ENCODE results near the gene EPHB4.
A peak's percentile ranks its signal among the peaks of the same experiment; 100 is the strongest.

EPHB4 gene

GRCh38 chr7:100875356-100875751, 48.0 kb upstream of the EPHB4 start (continued):
- peak; percentile 71 for TF ChIP-seq ZNF398 (tag by site-specific recombination; IDR thresholded peaks at IDR 0.05)
- no peak for TF ChIP-seq ZNF791 (tag by site-specific recombination; IDR thresholded peaks at IDR 0.05)
- no peak for TF ChIP-seq ZNF19 (tag by site-specific recombination; IDR thresholded peaks at IDR 0.05; ENCODE audit: low read depth)
- TF ChIP-seq PATZ1 (tag by site-specific recombination; IDR thresholded peaks at IDR 0.05) = peak; percentile 8
- TF ChIP-seq PBX3 (CRISPR knock-in tag; IDR thresholded peaks at IDR 0.05) = 0 out of 2 replicates have a peak, but pooled peaks have one; percentile 4
- no peak for TF ChIP-seq ZSCAN30 (tag by site-specific recombination; IDR thresholded peaks at IDR 0.05)
- TF ChIP-seq ZBTB10 (tag by site-specific recombination; IDR thresholded peaks at IDR 0.05) = 0 out of 2 replicates have a peak, but pooled peaks have one; percentile 12
- TF ChIP-seq ZFP37 (tag by site-specific recombination; IDR thresholded peaks at IDR 0.05) = no peak
- TF ChIP-seq ZNF23 (tag by site-specific recombination; IDR thresholded peaks at IDR 0.05; ENCODE audit: borderline replicate concordance) = no peak

- no peaks in the 10 kb centered on the region for H3K9me3 ChIP-seq (ENCODE audit: control insufficient read depth, insufficient read depth, low read depth, low read length)
- H3K36me3 ChIP-seq (ENCODE audit: control insufficient read depth in 2 of 2, insufficient read depth in 1 of 2, low read length in 2 of 2) = peaks cover 47 to 75% of the 10 kb centered on the region in 2 experiments
- no peaks in the 10 kb centered on the region for H3K4me1 ChIP-seq (ENCODE audit: control insufficient read depth, insufficient read depth, low read length)
- CTCF ChIA-PET = interaction anchor here (0.6 to 1.1 kb wide), 4 partner anchors 22 to 185 kb away, joined by 3 to 4 read pairs (median 3); partner anchors contain the start of gene SLC12A9
- POLR2A ChIA-PET = interaction anchor here (0.5 to 8.1 kb wide), 33 partner anchors 8 to 445 kb away, joined by 3 to 198 read pairs (median 4); partner anchors contain the start of genes ACHE, AGFG2, EPHB4 and FBXO24
- H3K27ac ChIP-seq (ENCODE audit: extremely low read depth, low read depth, low read length) = peak within 1 kb of the TSS; percentile 78
- peak within 1 kb of the TSS; percentile 68 for H3K4me3 ChIP-seq (ENCODE audit: low read depth, low read length)
- TF ChIP-seq ZSCAN30 (tag by site-specific recombination; IDR thresholded peaks at IDR 0.05) (peak; percentile 85), ZNF610 (tag by site-specific recombination; IDR thresholded peaks at IDR 0.05; ENCODE audit: borderline replicate concordance) (peak; percentile 34; the same call in 1 of the 2 replicates), ZNF311 (tag by site-specific recombination; IDR thresholded peaks at IDR 0.05; ENCODE audit: borderline replicate concordance) (no peak), ZBTB10 (tag by site-specific recombination; IDR thresholded peaks at IDR 0.05) (peak; percentile 88), SP7 (tag by site-specific recombination; IDR thresholded peaks at IDR 0.05) (peak; percentile 89), ZNF132 (tag by site-specific recombination; IDR thresholded peaks at IDR 0.05; ENCODE audit: borderline replicate concordance) (no peak), ZSCAN5A (tag by site-specific recombination; IDR thresholded peaks at IDR 0.05) (0 out of 2 replicates have a peak, but pooled peaks have one; percentile 12), ZBTB21 (tag by site-specific recombination; IDR thresholded peaks at IDR 0.05) (0 out of 2 replicates have a peak, but pooled peaks have one; percentile 3), YY1 (tag by site-specific recombination; IDR thresholded peaks at IDR 0.05) (peak; percentile 93), OVOL3 (tag by site-specific recombination; IDR thresholded peaks at IDR 0.05) (peak; percentile 100), SP3 (tag by site-specific recombination; IDR thresholded peaks at IDR 0.05) (peak; percentile 97), ZNF398 (tag by site-specific recombination; IDR thresholded peaks at IDR 0.05) (peak; percentile 6; the same call in 1 of the 2 replicates), ZNF791 (tag by site-specific recombination; IDR thresholded peaks at IDR 0.05) (no peak), ZNF2 (tag by site-specific recombination; IDR thresholded peaks at IDR 0.05) (peak; percentile 88; the same call in 1 of the 2 replicates)
These were observed 47.4 kb upstream of the EPHB4 start, which contains the start of gene SRRT for GRCh38 chr7:100874577-100875355. SRRT (plus strand) TSS chr7:100875103; CDS start chr7:100875591, 488 bp downstream.
